DMS 273 (cell line): ENCODE measurements around the gene ALK.

ENCODE experiments used
- DNase-seq: peaks from one replicate; lab custom pipeline; 2025; ENCODE audit not compliant: unreplicated experiment; lab: John Stamatoyannopoulos, UW

Gene ALK

DNA sequence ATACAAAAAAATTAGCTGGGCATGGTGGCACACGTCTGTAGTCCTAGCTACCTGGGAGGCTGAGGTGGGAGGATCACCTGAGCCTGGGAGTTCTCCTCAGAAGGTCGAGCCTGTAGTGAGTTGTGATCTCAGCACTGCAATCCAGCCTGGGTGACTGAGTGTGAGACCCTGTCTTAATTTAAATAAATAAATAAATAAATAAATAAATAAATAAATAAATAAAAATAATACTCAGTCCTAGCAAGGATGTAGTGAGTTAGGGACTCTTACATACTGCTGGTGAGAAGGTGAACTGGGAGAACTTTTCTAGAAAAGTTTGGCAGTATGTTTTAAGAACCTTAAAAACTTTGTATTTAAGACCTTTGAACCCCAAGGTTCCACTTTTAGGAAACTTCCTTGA lies 576.1 kb downstream of the ALK start:
- no peak for DNase-seq

DNA sequence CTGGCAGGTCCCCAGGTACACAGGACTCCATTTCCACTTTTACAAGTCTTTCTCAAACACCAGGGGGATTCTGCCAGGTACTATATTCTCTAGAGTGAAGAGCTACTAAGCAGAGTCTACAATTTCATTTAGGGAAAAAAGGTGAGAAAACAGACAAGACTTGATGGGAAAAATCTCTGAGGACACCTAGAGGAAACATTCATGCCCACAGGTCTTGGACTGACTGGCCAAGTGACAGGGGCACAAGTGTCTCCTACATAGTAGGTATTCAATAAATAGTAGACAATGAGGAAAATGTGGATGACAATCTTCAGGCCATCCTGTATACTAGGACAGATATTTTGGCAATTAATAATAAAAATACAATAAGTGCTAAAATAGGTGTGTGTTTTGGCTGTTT lies 577.6 kb downstream of the ALK start:
- no peak for DNase-seq

DNA sequence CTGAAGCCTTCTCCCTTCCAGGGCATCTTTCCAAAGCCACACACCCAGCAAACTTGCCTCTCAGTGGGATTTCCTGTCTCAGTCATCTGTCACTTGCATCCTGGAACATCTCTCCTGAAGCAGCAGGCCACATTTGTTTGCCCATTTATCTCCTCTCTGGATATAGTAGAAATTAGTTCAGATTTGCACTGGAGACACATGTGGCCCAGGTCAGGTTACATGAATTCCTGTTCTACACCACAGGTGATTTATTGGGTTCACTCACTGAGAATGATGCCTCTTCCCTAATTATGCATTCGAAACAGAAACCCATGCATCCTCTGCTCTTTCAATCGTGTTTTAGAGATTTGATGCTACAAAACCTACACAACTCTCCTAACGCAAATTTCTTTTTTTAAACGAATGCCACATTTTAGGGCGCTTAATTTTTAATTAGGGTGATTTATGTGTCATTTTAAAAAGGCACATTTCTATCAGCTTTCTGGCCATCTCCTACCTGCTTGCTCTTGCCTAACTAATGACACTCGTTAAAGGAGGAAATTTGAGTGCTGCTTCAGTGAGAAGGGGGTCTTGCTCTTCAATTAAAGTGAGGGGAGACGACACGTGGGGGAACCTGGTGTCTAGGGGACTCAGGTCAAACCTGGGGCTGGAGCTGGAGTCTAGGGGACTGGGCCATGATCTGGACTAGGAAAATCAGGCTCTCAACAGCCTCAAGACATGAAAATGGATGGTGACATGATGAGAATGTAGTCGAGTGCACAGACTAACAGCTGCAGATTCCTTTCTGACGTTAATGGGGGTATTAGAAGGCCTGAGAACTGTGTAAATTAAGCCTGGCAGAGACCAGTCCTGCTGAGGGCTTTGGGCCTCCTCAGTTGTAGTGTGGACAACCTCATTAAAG lies 584.8 kb downstream of the ALK start:
- DNase-seq: no peak

DNA sequence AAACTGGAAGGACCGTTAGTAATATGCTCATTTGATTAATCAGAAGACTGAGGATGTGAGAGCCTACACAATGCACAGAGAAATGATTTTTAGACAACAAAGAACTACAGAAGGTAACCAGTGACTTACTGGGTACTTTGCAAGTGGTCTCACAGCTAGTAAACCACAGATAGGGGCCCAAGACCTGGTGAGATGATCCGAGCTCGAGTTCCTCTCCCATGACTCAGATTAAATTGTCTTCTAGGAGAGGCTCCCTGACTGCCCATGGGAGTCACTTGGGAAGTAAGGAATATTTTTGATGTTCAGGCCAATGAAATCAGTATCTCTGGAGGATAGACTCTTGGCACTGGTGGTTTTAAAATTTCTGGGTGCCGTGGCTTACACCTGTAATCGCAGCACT lies 586.0 kb downstream of the ALK start:
- no peak for DNase-seq

DNA sequence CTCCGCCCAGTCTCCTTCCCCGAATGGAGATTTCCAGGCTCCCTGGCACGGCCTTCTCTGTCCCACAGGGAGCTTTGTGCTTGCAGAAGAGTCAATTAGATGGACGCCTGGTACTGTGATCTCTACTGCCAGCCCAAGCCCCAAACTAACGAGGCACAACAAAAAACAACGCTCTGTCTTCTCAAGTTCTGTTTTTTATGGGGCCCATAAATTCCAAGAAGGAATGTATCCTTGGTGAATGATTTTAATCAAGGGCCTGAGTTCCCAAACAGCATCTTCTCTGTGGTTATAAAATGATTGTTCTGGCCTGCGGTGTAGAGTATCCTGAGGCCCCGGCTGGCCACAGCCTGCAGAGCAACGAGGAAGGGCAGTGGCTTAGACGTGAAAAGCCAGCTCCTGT lies 586.7 kb downstream of the ALK start:
- no peak for DNase-seq

DNA sequence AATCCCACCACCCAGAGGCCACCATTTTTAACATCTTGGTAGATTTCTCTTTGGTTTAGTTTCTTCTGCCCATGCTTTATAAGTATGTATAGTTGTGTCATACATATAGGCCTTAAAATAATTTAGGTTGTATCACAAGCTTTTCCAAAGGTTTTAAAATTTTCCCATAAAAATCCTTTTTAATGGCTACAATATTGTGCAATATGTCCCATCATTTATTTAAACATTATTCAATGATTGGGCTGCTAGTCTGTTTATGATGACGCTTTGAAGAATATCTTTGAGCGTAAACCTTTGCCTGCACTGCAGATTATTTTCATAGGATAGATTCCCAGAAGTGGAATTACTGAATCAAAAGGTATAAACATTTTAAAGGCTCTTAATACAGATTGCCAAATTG lies 588.8 kb downstream of the ALK start:
- DNase-seq: no peak

DNA sequence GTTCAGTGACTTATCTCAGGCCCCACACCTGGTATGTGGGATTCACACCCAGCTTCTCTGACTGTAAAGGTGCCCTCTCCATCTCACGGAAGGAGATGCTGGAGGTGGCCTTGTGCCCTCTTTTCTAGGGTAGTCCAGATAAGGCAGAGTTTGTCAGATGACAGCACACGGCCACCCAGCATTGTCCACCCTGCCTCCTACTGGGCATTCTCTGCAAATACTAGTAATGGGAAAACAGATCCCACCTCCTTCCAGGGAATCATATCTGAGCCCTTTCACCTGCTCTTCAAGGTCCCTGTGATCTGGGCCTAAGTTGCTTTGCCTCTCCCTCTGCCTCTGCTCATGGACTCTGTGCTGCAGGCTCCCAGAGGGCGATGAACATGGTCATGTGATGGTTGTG lies 591.5 kb downstream of the ALK start:
- no peak for DNase-seq

DNA sequence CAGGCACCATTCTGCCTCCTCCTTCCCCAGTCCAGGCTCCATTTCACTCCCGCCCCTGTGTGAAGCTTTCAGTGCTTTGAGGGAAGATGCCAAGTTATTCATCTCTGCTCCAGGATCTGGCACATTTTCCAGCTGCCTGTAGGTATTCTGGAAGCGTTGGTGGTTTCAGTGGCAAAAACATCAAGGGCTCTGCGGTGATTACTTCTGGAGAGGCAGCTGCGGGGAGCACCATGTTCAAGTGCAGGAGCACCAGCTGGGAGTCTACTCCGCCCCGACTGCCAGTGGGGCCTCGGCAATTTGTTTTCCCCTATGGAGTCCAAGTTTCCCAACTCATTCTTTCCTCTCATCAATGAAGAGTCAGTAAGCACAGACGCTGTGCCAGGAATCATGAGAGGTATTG lies 594.5 kb downstream of the ALK start:
- DNase-seq: no peak

DNA sequence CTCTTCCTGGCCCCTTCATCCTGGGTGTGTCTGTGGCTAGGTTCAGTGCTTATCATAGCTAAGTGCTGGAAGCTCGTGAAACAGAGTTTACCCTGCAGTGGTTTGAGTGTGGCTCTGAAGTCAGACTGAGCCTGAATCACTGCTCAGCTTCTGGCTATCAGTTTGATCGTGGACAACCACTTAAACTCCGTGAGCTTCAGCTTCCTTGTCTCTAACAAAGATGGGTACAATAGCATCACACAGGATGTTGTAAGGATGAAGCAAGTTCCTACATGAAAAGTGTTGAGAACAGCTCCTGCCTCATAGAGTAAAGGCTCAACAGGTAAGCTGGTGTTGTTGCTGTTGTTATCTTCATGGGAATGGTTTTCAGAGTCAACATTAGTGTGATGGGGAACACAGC lies 595.8 kb downstream of the ALK start:
- no peak for DNase-seq

DNA sequence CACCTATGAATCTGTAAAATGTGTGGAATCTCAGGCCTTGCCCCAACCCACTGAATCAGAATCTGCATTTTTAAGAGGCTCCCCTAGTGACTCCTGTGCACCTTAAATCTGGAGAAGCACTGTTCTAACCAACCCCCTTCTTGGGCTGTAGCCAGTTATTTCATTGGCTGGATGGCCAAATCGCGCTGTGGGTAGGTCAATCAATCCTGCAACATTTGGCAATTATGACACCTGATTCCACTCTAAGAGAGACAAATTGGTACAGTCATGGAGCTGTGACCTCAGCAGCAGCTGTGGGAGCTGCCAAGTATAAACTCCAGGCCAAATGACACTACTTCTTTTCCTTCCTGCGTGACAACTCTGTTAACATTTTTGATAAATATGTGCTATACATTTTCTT lies 597.4 kb downstream of the ALK start:
- DNase-seq: peak; percentile 32

DNA sequence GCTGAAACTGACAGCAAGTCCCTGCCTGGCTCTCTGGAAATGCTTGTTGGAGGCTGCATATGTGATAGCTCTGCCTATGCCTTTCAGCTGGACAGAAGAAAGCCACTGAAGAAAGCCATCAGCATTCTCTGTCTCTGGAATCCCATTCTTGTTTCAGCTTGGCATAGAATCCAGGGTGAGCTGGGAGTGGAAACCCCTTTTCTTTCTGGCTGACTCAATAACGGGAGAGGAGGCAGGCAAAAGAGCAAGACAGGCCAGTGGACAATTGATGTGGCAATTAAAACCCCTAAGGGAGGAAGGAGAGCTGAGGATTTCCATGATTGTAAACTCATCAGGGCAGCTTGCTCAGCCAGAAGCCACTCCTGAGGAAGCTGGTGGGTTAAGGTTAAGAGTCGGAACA lies 598.1 kb downstream of the ALK start:
- no peak for DNase-seq

DNA sequence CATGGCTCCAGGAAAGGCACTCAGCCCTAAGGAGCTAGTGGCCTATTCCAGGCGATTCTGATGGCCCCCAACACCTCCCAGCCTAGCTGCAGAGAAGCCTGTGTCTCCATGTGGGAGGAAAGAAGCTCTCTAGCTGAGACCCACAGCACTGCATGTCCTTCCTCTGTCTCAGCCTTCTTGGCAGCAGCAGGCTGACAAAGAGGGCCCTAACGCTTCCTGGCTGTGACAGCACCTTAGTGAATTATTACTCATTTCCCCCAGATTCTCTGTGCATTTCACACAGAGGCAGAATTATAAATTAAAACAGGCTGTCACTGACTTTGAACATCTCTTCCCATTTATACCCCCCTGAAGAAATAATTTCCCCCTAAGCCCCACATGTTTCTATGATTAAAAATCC lies 599.4 kb downstream of the ALK start:
- DNase-seq: no peak

DNA sequence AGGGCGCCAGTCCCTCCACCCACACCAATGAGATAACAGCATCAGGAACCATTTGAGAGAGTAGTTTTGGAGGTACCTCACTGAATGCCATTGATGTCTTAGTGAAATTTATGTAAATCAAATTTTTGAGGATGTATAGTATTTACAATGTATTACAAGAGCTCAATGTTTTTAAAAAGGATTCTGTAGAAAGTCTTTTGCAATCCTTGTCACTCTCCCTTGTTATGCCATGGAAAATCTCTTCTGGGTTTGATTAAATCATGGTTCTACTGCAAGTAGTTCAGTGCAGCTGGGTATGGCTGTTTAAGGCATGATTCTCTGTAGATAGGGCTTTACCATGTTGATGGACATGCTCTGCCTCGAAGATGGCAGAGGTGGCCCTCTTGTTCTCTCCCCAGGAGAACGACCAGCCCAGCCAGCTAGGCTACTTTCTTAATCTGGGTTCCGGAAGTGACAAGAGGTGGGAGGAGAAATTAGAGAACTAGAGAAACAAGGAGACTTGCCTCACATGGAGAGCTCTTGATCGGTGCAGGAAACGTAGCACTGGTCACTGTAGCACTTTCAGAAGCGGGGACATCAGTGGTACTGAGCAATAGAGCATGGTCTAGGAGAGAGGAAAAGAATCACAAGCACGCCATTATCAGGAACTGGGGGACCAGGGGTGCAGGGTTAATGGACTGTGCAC lies 603.4 kb downstream of the ALK start:
- DNase-seq: no peak

DNA sequence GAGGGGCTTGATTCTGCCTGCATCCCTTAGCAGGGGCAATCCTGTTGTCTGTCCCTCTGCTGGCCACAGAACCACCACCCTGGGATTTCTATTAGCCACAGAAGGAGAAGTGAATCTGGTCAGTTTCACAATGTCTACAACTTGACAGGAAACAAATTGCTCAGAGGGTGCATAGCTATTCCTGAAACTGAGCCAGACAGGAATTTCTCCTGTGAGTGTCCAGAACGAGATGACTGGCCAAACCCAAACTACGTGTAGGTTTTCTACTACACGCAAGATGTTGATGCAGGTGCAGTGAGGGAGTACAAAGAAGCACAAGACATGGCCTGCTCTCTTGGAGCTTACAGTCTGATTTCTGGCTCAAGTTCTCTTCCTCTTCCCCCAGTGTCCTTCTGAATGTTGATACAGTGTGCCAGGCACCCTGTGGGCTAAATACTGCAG lies 604.3 kb downstream of the ALK start:
- no peak for DNase-seq

DNA sequence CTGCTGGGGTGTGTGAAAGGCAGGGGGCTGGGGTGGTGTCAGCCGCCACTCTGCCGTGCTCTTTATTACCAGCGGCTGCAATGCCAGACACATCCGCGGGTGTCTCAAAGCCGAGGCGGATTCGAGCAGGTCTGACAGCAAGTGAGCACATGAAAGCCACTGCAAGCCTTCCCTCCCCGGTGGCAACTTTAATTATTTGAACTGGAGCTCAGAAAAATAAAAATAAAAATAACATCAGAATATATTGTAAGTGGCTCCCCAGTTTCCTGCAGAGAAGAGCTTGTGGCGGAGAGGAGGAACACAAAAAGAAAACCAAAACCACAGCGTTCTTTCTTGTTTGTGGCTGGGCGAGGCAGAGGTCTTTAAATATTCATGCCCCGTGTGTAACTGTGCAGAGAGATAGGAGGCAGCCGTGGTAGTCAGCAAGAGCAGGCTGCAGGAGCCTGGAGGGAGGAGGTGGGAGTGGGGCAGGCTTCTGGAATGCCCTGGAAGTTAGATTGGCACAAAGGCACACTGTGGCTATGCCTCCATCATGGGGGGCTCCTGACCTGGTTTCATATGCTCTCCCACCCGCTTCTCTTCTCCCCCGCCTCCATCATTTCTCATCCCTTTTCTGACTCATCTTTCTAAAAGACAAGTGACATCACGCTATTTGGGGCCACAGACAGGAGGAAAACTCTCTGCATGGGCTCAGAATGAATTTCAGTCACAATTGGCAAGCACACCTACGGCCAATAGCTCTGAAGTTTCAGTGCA lies 606.4 kb downstream of the ALK start:
- peak; percentile 39 for DNase-seq

DNA sequence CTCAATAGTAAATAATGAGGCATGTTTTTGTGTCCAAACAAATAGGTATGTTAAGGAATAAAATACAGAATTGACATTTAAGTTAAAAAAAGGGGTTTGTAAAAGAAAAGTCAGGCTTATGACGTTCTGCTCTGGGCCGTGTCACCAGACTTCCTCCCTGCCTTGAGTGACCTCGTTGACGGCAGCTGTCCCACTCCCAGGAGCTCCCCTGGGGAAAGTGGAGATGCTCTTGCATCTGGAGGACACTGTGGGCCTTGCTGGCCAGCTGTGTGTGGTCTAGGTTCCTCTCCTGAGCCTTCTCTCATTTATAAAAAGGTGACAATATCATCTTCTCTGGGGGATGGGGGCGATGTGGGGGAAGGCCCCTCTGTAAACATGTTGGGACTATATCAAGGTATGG lies 609.9 kb downstream of the ALK start:
- no peak for DNase-seq

DNA sequence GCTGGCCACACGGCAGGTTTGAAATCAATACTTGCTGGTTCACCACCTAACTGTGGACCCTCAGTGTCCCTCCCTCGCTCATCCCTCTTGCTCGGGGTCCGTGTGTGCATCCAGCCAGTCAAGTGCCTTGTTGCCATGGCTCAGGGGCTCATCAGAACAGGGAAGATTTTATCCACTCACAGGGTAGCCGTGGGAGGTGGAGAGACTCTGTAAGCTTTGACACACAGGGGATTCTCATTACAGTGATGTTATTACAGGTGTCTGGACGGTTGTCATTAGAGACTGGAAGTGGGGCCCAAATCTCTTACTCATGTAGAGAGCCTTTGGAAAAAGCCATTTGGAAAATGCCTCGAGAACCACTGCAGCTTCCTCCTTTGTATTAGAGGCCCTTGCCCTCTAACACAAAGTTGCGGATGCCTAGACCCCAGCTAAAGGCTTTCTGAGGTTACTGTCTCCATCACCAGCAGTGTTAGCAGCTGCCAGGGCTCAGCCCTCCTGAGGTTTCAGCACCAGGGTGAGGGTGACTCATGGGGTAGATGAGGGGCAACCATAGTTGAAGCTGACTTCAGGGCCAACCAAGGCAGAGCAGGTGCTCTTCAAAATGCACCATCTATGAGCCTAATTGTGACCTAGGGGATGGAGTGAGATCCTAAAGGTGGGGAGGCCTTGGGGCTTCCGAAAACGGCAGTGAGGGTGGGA lies 610.6 kb downstream of the ALK start:
- DNase-seq: no peak

DNA sequence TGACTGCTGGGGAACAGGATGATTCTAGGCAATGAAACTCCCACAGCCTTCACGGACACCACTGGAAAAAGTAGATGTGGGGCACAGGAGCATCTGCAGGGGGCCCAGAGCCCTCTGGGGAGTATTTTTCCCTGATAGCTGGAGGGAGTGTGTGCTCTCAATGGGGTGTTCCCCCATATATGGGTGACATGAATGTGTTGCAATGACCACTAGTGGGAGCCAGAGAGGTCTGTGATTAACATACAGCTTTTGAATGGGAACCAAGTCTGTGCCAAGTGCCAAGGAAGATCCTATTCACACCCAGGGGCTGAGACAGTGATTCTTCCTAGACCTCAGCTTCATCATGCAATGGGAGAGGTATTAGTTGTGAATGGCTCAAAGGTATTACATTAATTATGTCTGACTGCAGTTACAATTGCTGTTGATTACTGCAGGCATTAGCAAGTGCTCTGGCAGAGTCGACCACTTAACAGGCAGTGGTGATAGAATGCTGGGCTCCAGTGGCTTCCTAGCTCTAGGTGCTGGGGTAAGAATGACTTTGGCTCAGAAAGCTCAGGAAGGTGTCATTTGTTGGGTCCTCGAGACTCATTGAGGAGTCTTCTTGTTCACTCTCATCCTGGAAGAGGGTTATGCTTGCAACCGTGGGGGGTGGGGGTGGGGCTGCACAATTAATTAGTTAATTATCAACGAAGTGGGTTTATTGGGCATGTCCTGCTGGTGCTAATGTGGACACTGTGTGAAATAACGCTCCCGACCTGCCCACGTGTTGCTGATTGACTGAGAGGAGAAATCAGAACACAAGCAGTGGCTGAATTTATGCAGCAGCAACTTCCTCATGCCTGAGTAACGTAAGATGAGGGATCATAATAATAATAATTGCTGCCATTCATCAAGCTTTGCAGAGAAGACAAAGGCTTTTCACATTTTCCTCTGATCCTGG lies 612.0 kb downstream of the ALK start:
- peak; percentile 88 for DNase-seq

DNA sequence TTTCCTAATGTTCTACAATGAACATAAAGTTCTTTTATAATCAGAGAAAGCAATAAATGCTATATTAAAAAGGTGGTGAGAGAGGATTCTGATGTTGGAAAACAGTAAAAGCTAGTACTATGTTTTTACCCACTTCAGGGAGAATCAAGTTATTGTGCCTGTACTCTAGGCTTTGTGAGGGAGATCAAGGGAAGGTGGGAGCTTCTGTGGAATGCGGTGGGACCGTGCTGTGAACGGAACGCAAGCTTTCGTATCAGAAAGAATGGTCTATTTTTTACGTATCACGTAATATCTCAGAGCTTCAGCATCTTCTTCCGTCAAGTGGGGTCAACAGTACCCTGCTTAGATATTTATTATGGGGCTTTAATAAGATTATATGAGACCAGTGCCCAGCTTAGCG lies 613.0 kb downstream of the ALK start:
- no peak for DNase-seq

DNA sequence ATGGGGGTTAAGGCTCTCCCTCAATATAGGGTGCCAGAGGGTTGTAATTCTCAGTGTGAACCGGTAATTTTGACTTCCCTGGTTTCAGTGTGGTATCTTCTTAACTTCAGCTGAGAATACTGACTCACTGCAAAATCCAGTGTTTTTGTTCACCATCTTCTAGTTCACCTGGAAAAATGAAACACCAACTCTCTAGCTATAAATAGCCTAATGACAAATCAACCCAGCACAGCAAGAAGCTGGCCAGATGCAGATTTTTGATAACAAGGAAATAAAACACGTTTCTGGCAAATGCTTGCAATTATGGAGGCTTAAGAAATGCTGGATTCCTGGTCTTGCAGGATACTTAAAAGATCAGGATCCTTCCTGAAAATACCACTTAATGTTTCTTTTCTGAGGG lies 613.9 kb downstream of the ALK start:
- no peak for DNase-seq
